Measurements from ENCODE around the gene TM4SF18.

The TM4SF18 gene

DNA sequence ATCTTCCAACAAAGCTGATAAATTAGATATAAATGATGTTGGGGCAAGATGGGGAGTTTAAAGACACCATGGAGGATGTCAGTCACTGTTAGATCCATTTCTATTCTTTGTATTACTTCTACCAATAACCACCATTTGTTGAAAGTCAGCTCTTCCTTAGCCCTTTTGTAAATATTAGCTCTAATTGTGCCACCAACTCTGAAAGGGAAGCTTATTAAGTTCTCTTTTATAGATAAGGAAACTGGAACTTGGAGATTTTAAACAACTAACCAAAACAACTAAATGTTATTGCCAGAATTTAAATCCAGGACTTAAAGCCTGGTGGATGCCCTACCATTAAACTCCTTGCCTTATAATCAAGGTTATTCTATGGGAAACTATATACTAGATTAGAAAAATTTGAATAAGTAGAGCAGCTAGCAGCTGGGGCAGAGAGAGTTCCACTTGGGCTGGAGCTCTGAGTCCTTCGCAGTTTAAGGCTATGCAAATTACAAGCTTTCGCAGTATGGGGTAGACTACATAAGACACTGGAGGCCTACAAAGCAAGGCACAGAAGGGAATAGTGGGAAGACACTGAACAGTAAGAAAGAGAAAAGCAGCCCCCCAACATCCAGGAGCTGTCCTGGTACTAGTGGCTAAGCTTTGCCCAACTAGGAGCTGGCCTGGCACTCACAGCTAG, 52.6 kb downstream of the TM4SF18 start:
- DNase-seq, result no peak

DNA sequence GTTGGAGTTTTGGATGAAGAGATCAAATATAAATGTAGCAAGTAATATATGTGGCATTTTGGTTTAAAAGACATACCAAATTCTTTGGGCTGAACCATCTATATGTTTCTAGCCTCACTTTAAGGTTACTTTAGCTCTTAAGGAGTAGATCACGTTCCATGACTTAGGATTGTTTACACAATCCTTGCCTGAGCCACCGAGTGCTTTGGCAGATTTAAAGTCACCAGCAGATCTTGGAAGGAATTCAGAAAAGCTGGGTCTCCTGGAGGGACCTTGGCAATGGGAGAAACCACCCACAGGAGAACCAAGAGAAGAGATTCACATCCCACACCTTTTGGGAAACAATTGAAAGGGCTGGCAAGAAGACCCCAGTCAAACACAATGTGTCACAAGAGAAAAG, 54.5 kb downstream of the TM4SF18 start:
- no peak for DNase-seq

DNA sequence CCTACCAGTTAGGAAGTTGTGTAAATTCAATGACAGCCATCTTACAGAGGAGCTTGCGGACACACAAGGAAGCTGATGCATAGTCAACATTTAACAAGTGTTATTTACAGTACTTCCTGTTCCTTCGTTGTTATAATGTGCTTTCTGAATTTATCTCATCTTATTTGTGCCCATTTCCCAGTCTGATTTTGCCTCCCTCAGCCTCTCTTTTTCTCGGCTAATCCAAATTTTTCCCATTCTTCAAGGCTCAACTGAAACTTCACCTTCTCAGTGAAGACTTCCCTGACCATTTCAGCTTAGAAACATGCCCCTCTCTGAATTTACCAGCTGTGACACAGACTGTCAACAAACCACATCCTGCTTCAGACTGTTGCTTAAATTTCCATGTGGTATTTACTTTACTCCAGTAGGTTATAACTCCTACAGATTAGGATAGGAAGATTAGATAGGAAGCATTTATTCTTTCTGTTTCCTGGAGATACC, 56.1 kb downstream of the TM4SF18 start:
- DNase-seq, result no peak

DNA sequence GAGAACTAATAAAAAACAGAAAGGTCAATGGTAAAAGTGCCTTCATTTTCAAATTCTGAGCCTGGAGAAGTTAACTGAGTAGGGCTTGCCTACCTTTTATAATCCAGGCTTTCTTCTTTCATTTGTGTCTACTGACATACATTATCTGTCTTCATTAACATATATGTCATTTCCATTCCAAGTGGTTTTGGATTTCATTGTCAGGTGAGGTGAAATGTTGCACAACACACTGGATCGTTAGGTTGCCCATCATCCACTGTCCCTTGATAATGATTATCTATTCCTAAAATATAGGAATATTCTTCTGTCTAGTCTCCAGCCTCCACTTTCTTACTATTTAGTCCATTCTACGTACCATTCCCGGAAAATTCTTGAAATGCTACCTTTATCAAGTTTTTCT, 56.8 kb downstream of the TM4SF18 start:
- DNase-seq, result no peak

DNA sequence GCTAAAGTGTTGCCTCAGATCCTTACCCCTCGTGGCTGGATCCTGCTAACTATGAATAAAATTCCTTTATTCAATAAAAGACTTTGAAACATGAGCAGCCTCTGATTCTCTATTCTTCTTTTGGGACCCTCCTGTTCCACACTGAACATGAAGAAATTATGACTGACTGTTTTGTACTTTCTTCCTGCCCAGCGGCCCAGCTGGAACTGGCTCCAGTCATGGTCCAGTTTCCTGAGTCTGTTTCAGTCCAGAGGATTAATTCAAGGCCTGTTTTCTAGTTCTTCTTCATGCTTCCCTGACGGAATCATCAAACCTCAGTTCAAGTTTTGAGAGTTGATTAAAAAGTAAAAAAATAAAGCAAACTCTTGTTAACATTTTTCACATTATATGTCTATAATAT, 59.2 kb downstream of the TM4SF18 start:
- no peak for DNase-seq

DNA sequence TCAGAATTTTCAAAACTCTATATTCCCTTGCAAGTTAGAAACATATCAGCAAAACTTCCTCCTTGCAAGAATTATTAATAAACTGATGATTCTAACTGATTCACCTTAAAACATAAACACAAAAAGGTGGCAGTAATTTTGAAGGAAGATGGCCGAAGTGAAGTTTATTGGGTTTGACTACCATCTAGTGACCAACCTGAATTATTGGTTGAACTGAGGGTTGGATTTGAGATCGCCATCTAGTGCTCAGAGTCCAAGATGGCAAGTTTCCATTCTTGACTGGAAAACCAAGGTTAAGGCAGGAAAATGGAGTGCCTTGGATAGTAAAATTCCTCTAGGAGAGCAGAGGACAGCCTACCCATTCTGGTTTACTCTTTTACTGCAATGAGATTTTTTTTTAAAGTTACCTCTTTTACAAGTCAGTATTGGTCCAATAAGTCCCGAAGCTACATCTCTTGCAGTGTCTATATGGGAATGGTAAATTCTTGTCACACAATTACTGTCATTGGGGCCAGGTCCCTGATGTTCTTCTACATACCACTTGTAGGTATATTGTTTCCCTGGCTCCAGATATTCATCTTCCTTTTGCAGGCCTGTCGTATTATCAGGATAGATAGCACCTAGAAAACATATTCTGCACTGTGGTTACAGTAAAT, 60.2 kb downstream of the TM4SF18 start:
- DNase-seq, result no peak

DNA sequence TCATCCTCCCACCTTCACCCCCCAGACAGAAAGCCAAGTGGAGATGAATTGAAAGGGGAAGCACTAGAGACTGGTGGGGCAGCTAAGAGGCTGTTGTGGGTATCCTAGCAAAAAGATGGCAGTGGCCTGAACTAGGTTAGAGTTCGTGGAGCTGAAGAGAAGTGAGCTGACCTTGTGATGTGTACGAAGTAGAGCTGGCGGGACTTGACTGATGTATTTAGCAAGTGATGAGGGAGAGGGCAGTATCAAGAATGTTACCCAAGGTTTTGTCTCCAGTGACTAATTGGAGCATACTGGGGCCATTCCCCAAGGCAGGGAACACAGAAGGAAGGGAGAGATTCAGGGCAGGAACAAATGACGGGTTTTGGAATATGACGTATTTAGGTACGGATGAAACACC, 61.8 kb downstream of the TM4SF18 start:
- DNase-seq, result no peak

DNA sequence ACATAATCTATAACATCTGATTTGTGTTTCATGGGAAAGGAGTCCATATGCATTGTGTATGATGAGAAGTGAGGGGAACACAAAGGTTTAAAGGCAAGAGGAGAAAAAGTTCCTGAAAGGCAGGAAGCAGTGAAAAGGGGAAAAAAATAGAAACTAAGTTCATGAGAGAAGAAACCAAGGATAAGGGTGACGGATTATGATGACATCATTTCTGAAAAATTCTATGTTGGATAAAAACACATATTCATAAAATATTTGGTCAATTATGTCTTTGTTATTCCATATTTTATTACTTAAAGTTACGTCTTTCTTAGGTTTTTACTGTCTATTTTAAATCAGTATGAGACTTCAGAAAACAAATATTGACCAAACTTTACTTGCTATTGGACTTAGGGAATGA, 63.3 kb downstream of the TM4SF18 start:
- DNase-seq, result no peak

DNA sequence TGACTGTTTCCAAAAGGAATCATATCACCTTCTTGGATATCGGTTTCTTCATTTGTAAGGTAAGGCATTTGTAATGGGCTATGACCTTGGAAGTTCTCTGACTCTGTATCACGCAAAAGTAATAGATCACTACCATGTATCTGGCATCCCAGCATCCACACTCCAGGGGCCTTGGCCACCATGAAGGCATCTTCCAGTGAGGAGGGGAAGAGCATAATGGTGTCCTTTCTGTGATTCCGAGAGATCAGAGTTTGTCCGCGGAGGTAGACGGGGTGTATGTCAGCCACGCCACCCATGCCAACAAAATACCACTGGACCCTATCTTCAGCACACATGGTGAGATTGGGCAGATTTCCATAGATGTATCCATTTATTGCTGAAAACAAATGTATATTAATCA, 63.7 kb downstream of the TM4SF18 start:
- no peak for DNase-seq
